Keratinocyte (primary cell): ENCODE results near the gene MAP3K10.

ENCODE experiments used
- CTCF ChIP-seq, 3 experiments: IDR thresholded peaks in 1 of 3; conservative IDR thresholded peaks in 1 of 3; optimal IDR thresholded peaks in 1 of 3; 2 replicates in 2 of 3; 3 replicates in 1 of 3; pipeline versions ENCODE3 to v1.5.1; 2011; ENCODE audit warnings: low read length in 3 of 3, mild to moderate bottlenecking in 3 of 3, moderate library complexity in 2 of 3, control low read depth in 1 of 3, inconsistent platforms in 1 of 3; ENCODE audit not compliant: insufficient read depth in 2 of 3; ENCODE audit errors: extremely low read depth in 1 of 3
- EZH2 ChIP-seq: IDR thresholded peaks from one replicate; pipeline ENCODE4 v1.6.1; 2012; ENCODE audit warnings: inconsistent platforms, mild to moderate bottlenecking, low read length, moderate library complexity

- no peak for TF ChIP-seq EZH2
- TF ChIP-seq CTCF (optimal IDR thresholded peaks at IDR 0.05 in 1 of 3, IDR thresholded peaks at IDR 0.05 in 1 of 3, conservative IDR thresholded peaks at IDR 0.05 in 1 of 3; ENCODE audit: extremely low read depth in 1 of 3, insufficient read depth in 2 of 3, low read length in 3 of 3): no peak
These were observed 2.3 kb downstream of the MAP3K10 start for GRCh38 chr19:40193587-40193849.
